MM.1S (cell line): ENCODE data around the gene BLOC1S1.

Experiments
- DNase-seq: peaks from one replicate; pipeline ENCODE4 v3.0.0-alpha.2; 2015
- H2AFZ ChIP-seq: fragments of 300-600 bp; sonication (generic); 2 replicates; pipeline ENCODE4 v1.6.0; 2016; ENCODE audit warnings: antibody characterized with exemption, low read length
- H3F3A ChIP-seq: fragments of 300-600 bp; sonication (generic); 2 replicates; pipeline ENCODE4 v1.6.1; 2016; ENCODE audit warnings: mild to moderate bottlenecking, antibody characterized with exemption, low read length, moderate library complexity, mixed read lengths; ENCODE audit not compliant: insufficient read depth
- H3K27ac ChIP-seq: fragments of 300-600 bp; sonication (generic); 2 replicates; pipeline ENCODE4 v1.5.1; 2016; ENCODE audit warnings: mild to moderate bottlenecking, low read length
- H3K27me3 ChIP-seq: fragments of 300-600 bp; sonication (generic); replicated peaks from 2 replicates; pipeline ENCODE4 v1.6.0; 2016; ENCODE audit warnings: low read length; ENCODE audit not compliant: insufficient read depth
- H3K36me3 ChIP-seq: fragments of 300-600 bp; sonication (generic); replicated peaks from 2 replicates; pipeline ENCODE4 v1.6.1; 2016; ENCODE audit warnings: mild to moderate bottlenecking, low read length, mixed read lengths; ENCODE audit not compliant: insufficient read depth
- H3K4me1 ChIP-seq: fragments of 300-600 bp; sonication (generic); 2 replicates; pipeline ENCODE4 v1.6.1; 2016; ENCODE audit warnings: low read length, mixed read lengths
- H3K4me2 ChIP-seq: fragments of 300-600 bp; sonication (generic); 2 replicates; pipeline ENCODE4 v1.6.0; 2016; ENCODE audit warnings: low read depth, low read length
- H3K4me3 ChIP-seq: fragments of 300-600 bp; sonication (generic); 2 replicates; pipeline ENCODE4 v1.5.1; 2016; ENCODE audit warnings: low read length, mixed read lengths
- H3K79me2 ChIP-seq: fragments of 300-600 bp; sonication (generic); 2 replicates; pipeline ENCODE4 v1.6.1; 2016; ENCODE audit warnings: mixed run types, low read length, mixed read lengths
- H3K9ac ChIP-seq: fragments of 300-600 bp; sonication (generic); 2 replicates; pipeline ENCODE4 v1.6.1; 2016; ENCODE audit warnings: low read length, mixed read lengths
- H3K9me2 ChIP-seq: fragments of 300-600 bp; sonication (generic); replicated peaks from 2 replicates; pipeline ENCODE4 v1.6.1; 2016; ENCODE audit warnings: mild to moderate bottlenecking, low read length, mixed read lengths; ENCODE audit not compliant: insufficient read depth
- H3K9me3 ChIP-seq: fragments of 300-600 bp; sonication (generic); replicated peaks from 2 replicates; pipeline ENCODE4 v1.6.1; 2016; ENCODE audit warnings: mild to moderate bottlenecking, low read length, mixed read lengths; ENCODE audit not compliant: insufficient read depth
- H4K20me1 ChIP-seq: fragments of 300-600 bp; sonication (generic); 2 replicates; pipeline ENCODE4 v1.6.1; 2016; ENCODE audit warnings: mild to moderate bottlenecking, low read length, moderate library complexity, mixed read lengths; ENCODE audit not compliant: insufficient read depth
- CTCF ChIP-seq: fragments of 300-600 bp; sonication (generic); IDR thresholded peaks from 2 replicates; pipeline ENCODE4 v1.5.1; 2016; ENCODE audit warnings: antibody characterized with exemption, low read length, mixed read lengths
- EZH2 ChIP-seq: fragments of 300-600 bp; sonication (generic); optimal IDR thresholded peaks from 2 replicates; pipeline ENCODE3; 2017; ENCODE audit warnings: low read depth, mild to moderate bottlenecking, antibody characterized with exemption, low read length, mixed read lengths
- EZH2phosphoT487 ChIP-seq: fragments of 300-600 bp; sonication (generic); IDR thresholded peaks from 2 replicates; pipeline ENCODE4 v1.6.1; 2018; ENCODE audit warnings: antibody characterized with exemption, low read length

The BLOC1S1 gene

GRCh38 chr12:55767156-55767555, 51.3 kb downstream of the BLOC1S1 start:
- TF ChIP-seq EZH2phosphoT487, result no peak
- TF ChIP-seq CTCF, result no peak
- TF ChIP-seq EZH2, result no peak
- H3F3A ChIP-seq, result no peaks in the 10 kb centered on the region
- H4K20me1 ChIP-seq, result 0 out of 2 replicates have a peak, but pooled peaks cover 3% of the 10 kb centered on the region
- H3K27ac ChIP-seq, result no peak overlapping the region
- no peak overlapping the region for H2AFZ ChIP-seq
- H3K27me3 ChIP-seq, result no peaks in the 10 kb centered on the region
- no peak overlapping the region for H3K9ac ChIP-seq
- no peaks in the 10 kb centered on the region for H3K4me1 ChIP-seq
- no peak for DNase-seq
- H3K79me2 ChIP-seq, result peaks cover 31% of the 10 kb centered on the region
- no peaks in the 10 kb centered on the region for H3K9me3 ChIP-seq
- no peaks in the 10 kb centered on the region for H3K9me2 ChIP-seq
- H3K36me3 ChIP-seq, result peaks cover 5% of the 10 kb centered on the region; the same call in 1 of the 2 replicates
- H3K4me3 ChIP-seq, result no peak overlapping the region
- no peak overlapping the region for H3K4me2 ChIP-seq
